Loucy (cell line): ENCODE data around the gene NRXN3.

Experiments
- H2AFZ ChIP-seq: fragments of 200-600 bp; sonication (generic); 2 replicates; pipeline ENCODE4 v1.6.0; 2016; ENCODE audit warnings: antibody characterized with exemption, mild to moderate bottlenecking, low read length, moderate library complexity
- H3F3A ChIP-seq: fragments of 200-600 bp; 2 replicates; pipeline ENCODE4 v1.6.0; 2016; ENCODE audit warnings: antibody characterized with exemption, low read depth, mild to moderate bottlenecking
- H3K27me3 ChIP-seq: fragments of 200-600 bp; sonication (generic); 2 replicates; pipeline ENCODE4 v1.6.1; 2014; ENCODE audit warnings: low read length, mild to moderate bottlenecking; ENCODE audit not compliant: insufficient read depth, poor library complexity, severe bottlenecking
- H3K36me3 ChIP-seq: fragments of 200-600 bp; sonication (generic); 2 replicates; pipeline ENCODE4 v1.6.1; 2016; ENCODE audit warnings: low read length; ENCODE audit not compliant: insufficient read depth
- H3K4me1 ChIP-seq: fragments of 200-600 bp; sonication (generic); 2 replicates; pipeline ENCODE4 v1.5.1; 2014; ENCODE audit warnings: low read length, mild to moderate bottlenecking; ENCODE audit not compliant: insufficient read depth, poor library complexity, severe bottlenecking
- H3K4me2 ChIP-seq: fragments of 200-600 bp; sonication (generic); 2 replicates; pipeline ENCODE4 v1.6.0; 2014; ENCODE audit warnings: antibody characterized with exemption, low read length, low read depth, mild to moderate bottlenecking; ENCODE audit not compliant: poor library complexity, severe bottlenecking
- H3K4me3 ChIP-seq: fragments of 200-600 bp; sonication (generic); 2 replicates; pipeline ENCODE4 v1.5.1; 2014; ENCODE audit warnings: low read length, mild to moderate bottlenecking, mixed read lengths; ENCODE audit not compliant: poor library complexity, severe bottlenecking
- H3K79me2 ChIP-seq: fragments of 200-600 bp; sonication (generic); 2 replicates; pipeline ENCODE4 v1.6.1; 2014; ENCODE audit warnings: low read length; ENCODE audit not compliant: insufficient read depth
- H3K9ac ChIP-seq: fragments of 200-600 bp; sonication (generic); 2 replicates; pipeline ENCODE4 v1.6.0; 2014; ENCODE audit warnings: mild to moderate bottlenecking, low read depth, low read length, moderate library complexity; ENCODE audit not compliant: poor library complexity, severe bottlenecking
- H3K9me2 ChIP-seq: fragments of 200-600 bp; sonication (generic); replicated peaks from 2 replicates; pipeline ENCODE4 v1.6.1; 2016; ENCODE audit warnings: low read depth, low read length, mixed read lengths
- H3K9me3 ChIP-seq: fragments of 200-600 bp; sonication (generic); 2 replicates; pipeline ENCODE4 v1.6.1; 2014; ENCODE audit warnings: mild to moderate bottlenecking, antibody characterized with exemption, low read length, low read depth; ENCODE audit not compliant: insufficient read depth
- H4K20me1 ChIP-seq: fragments of 200-600 bp; sonication (generic); 2 replicates; pipeline ENCODE4 v1.6.0; 2014; ENCODE audit warnings: antibody characterized with exemption, low read length, mild to moderate bottlenecking; ENCODE audit not compliant: insufficient read depth, poor library complexity, severe bottlenecking
- EZH2phosphoT487 ChIP-seq: fragments of 200-600 bp; IDR thresholded peaks from 2 replicates; pipeline ENCODE4 v1.6.1; 2018; ENCODE audit warnings: antibody characterized with exemption, mild to moderate bottlenecking, moderate library complexity, borderline replicate concordance
- TF ChIP-seq, protein P1 (sequence below): fragments of 200-600 bp; sonication (generic); conservative IDR thresholded peaks from 2 replicates; pipeline ENCODE4 v1.5.1; 2014; ENCODE audit warnings: mild to moderate bottlenecking, antibody characterized with exemption, low read length

NRXN3 gene

DNA sequence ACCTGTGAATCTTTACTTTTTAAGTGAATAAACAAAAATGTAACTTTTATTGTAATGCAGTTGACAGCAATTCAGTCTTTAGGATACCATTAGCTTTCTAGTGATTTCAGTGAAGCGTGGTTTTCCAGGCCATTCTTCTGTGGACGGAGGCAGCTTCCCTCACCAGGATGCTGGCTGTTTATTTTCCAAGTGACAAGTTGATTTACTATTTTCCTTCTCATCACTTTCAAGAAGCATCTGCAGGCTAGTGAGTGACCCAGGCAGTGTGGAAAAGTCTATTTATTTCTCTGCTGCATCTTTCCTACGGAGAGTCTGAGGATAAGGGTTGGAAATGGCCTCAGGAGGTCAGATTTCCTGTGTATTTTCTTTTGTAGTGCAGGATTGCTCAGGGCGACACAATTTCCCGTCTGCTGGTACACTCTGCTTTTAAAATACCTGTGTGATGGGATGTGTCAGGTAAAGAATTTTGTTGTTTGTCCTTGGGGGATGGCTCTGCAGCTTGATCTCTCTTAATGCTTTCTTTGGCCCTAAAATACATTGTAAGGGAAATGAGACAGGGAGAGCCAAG is 467.8 kb downstream of the NRXN3 start:
- Histone ChIP-seq H2AFZ (no peak overlapping the region), H3F3A (no peaks in the 10 kb centered on the region), H3K79me2 (no peaks in the 10 kb centered on the region), H3K9me2 (no peaks in the 10 kb centered on the region), H3K9ac (no peak overlapping the region), H3K36me3 (no peaks in the 10 kb centered on the region), H4K20me1 (no peaks in the 10 kb centered on the region), H3K4me2 (no peak overlapping the region), H3K4me1 (no peaks in the 10 kb centered on the region), H3K4me3 (no peak overlapping the region), H3K27me3 (no peaks in the 10 kb centered on the region), H3K9me3 (no peaks in the 10 kb centered on the region)
- TF ChIP-seq, protein P1, sequence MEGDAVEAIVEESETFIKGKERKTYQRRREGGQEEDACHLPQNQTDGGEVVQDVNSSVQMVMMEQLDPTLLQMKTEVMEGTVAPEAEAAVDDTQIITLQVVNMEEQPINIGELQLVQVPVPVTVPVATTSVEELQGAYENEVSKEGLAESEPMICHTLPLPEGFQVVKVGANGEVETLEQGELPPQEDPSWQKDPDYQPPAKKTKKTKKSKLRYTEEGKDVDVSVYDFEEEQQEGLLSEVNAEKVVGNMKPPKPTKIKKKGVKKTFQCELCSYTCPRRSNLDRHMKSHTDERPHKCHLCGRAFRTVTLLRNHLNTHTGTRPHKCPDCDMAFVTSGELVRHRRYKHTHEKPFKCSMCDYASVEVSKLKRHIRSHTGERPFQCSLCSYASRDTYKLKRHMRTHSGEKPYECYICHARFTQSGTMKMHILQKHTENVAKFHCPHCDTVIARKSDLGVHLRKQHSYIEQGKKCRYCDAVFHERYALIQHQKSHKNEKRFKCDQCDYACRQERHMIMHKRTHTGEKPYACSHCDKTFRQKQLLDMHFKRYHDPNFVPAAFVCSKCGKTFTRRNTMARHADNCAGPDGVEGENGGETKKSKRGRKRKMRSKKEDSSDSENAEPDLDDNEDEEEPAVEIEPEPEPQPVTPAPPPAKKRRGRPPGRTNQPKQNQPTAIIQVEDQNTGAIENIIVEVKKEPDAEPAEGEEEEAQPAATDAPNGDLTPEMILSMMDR = no peak
- no peak for TF ChIP-seq EZH2phosphoT487

DNA sequence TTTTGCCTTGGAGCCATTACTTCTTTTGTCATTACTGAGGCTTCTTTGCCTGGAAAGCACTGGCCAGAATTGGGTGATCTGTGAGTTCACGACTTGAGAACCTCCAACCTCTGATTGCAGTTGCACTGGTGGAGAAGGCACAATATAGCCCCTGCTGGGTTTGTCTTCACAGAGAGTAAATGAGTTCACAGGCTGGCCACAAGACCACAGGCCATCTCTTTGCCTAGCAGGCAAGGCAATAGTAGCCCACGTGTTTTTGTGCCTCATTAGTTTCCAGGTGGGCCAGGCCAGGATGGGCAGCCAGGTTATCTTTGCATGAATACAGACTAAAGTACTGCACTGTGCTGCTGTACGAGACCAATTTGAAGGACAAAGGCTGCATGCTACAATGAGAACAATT is 468.8 kb downstream of the NRXN3 start:
- Histone ChIP-seq H3F3A (no peaks in the 10 kb centered on the region), H3K9me2 (no peaks in the 10 kb centered on the region), H3K36me3 (no peaks in the 10 kb centered on the region), H3K9ac (no peak overlapping the region), H3K79me2 (no peaks in the 10 kb centered on the region), H3K27me3 (no peaks in the 10 kb centered on the region), H3K4me3 (no peak overlapping the region), H3K4me2 (no peak overlapping the region), H3K4me1 (no peaks in the 10 kb centered on the region), H4K20me1 (no peaks in the 10 kb centered on the region), H2AFZ (no peak overlapping the region), H3K9me3 (no peaks in the 10 kb centered on the region)
- TF ChIP-seq, protein P1 = no peak
- no peak for TF ChIP-seq EZH2phosphoT487

DNA sequence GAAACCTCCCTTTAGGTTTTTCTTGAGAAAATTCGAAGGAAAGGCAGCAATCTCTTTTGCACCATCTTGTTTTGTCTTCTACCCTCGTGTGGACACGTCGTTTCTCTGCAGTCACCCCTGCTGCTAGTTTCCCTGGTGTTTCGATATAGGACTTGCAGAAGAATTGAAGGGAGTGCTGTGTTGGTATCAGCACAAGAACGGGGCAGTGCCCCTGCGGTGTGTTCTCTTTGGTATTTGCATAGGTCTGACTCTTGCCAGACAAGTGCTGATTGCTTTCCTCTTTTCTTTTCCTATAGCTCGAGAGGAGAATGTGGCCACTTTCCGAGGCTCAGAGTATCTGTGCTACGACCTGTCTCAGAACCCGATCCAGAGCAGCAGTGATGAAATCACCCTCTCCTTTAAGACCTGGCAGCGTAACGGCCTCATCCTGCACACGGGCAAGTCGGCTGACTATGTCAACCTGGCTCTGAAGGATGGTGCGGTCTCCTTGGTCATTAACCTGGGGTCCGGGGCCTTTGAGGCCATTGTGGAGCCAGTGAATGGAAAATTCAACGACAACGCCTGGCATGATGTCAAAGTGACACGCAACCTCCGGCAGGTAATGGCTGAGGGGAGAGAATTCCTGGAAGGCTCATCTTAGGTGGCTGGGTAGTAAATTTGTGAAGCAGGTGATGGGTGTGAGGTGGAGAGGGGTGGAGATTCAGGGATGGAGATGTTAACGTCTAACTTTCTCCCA is 474.8 kb downstream of the NRXN3 start:
- no peaks in the 10 kb centered on the region for H3K36me3 ChIP-seq

More for the DNA sequence above, 474.8 kb downstream of the NRXN3 start:
- Histone ChIP-seq H2AFZ (no peak overlapping the region), H3K27me3 (no peaks in the 10 kb centered on the region), H3K79me2 (no peaks in the 10 kb centered on the region), H3K4me1 (no peaks in the 10 kb centered on the region), H3K9me3 (no peaks in the 10 kb centered on the region), H3K9me2 (no peaks in the 10 kb centered on the region), H3K4me3 (no peak overlapping the region), H3K9ac (no peak overlapping the region), H3K4me2 (no peak overlapping the region), H3F3A (no peaks in the 10 kb centered on the region), H4K20me1 (no peaks in the 10 kb centered on the region)
- TF ChIP-seq, protein P1 = no peak
- no peak for TF ChIP-seq EZH2phosphoT487
